GM10266 (cell line): ENCODE data around the gene PLEKHA3.

Experiments
- DNase-seq: peaks from one replicate; pipeline ENCODE4 v3.0.0; 2012; ENCODE audit errors: extremely low spot score
- TF ChIP-seq, protein P1 (sequence below): IDR thresholded peaks from 2 replicates; pipeline ENCODE4 v1.5.1; 2012; ENCODE audit warnings: mild to moderate bottlenecking, low read depth; ENCODE audit not compliant: control insufficient read depth, insufficient read depth; ENCODE audit errors: missing control alignments

PLEKHA3 gene

DNA sequence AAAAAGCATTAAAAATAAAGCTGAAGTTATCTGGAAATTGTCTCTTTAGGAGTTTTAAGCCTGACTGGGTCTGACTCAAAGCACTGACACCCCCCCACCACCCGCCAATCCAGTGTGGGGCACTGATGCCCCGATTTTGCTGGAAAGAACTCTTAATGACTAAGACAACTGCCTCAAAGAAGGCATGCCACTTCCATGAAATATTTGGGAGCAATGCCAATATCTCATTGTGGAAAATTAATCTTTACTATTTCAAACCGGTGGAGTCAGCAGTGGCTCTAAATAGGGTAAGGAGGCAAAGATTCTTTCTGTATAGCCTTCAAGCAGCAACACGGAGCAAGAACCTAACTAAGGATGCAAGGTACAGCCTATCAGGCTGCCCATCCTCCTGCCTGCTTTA is 6.3 kb upstream of the PLEKHA3 start:
- no peak for DNase-seq
- TF ChIP-seq, protein P1, sequence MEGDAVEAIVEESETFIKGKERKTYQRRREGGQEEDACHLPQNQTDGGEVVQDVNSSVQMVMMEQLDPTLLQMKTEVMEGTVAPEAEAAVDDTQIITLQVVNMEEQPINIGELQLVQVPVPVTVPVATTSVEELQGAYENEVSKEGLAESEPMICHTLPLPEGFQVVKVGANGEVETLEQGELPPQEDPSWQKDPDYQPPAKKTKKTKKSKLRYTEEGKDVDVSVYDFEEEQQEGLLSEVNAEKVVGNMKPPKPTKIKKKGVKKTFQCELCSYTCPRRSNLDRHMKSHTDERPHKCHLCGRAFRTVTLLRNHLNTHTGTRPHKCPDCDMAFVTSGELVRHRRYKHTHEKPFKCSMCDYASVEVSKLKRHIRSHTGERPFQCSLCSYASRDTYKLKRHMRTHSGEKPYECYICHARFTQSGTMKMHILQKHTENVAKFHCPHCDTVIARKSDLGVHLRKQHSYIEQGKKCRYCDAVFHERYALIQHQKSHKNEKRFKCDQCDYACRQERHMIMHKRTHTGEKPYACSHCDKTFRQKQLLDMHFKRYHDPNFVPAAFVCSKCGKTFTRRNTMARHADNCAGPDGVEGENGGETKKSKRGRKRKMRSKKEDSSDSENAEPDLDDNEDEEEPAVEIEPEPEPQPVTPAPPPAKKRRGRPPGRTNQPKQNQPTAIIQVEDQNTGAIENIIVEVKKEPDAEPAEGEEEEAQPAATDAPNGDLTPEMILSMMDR: no peak

DNA sequence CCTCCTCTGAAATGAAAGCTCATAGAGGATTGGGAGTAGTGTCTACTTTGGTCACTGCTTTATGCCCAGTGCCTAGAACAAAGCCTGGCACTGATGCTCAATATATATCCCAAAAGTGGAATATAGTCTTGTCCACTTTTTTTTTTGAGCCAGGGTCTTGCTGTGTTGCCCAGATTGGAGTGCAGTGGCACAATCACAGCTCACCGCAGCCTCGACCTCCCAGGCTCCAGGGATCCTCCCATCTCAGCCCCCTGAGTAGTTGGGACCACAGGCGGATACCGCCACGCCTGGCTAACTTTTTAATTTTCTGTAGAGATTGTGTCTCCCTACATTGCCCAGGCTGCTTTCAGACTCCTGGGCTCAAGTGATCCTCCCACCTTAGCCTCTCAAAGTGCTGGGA is 5.7 kb upstream of the PLEKHA3 start:
- TF ChIP-seq, protein P1: no peak
- DNase-seq: no peak

DNA sequence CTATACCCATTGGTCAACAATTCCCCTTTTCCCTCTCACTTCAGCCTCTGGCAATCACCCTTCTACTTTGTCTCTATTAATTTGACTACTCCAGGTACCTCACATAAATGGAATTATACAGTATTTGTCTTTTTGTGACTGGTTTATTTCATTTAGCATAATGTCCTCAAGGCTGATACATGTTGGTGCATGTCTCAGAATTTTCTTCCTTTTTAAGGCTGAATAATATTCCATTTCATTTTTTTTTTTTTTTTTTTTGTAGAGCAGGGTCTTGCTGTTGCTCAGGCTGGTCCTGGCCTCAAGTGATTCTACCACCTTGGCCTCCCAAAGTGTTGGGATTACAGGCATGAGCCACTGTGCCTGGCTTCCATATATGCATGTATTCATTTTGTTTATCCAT is 3.8 kb upstream of the PLEKHA3 start:
- TF ChIP-seq, protein P1: no peak
- DNase-seq: no peak

DNA sequence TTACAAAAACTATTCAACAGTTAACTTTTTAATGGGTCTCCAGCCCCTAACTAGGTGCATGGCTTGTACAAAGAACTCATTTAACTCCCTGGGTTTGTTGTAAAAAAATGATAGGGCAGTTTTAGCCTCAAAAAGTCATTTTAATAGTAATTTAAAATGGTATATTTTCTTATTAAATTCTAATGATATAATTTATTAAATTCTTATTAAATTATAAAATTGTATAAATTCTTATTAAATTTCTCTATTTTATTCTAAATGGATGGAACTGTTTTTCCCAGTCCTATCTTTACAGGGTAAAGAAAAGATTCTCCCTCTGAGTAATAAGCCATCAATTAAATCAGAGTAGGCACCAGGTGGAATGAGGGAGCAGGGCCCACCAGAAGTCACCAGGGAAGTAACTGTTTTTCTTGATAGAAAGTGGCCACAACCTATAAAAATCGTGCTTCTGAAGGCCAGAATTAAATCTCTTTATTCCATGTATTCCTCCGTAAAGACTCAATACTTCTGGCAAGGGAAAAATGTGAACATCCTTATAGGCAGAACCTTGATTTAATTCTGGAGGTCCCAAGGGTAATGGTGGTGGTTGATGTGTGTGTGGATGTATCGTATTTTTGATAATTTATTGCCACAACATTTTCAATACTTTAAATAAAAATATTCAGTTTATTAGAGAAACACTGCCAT is 2.7 kb upstream of the PLEKHA3 start:
- TF ChIP-seq, protein P1: no peak
- DNase-seq: no peak

DNA sequence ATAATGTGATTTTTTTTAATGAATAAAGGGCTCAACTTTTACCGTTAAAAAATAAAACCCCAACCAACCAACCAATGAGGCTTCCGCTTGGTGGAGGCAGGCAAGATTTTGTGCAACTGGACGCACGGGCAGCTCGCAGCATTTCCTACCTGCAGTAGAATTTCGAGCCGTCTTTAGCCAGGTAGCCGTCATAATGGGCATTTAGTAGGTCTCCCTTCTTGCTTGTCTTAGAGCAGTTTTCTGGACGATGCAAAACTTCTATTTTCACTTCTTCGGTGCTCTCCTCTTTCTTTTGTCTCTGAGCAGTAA is 2.2 kb upstream of the PLEKHA3 start:
- peak; percentile 32 for DNase-seq
- TF ChIP-seq, protein P1: no peak

DNA sequence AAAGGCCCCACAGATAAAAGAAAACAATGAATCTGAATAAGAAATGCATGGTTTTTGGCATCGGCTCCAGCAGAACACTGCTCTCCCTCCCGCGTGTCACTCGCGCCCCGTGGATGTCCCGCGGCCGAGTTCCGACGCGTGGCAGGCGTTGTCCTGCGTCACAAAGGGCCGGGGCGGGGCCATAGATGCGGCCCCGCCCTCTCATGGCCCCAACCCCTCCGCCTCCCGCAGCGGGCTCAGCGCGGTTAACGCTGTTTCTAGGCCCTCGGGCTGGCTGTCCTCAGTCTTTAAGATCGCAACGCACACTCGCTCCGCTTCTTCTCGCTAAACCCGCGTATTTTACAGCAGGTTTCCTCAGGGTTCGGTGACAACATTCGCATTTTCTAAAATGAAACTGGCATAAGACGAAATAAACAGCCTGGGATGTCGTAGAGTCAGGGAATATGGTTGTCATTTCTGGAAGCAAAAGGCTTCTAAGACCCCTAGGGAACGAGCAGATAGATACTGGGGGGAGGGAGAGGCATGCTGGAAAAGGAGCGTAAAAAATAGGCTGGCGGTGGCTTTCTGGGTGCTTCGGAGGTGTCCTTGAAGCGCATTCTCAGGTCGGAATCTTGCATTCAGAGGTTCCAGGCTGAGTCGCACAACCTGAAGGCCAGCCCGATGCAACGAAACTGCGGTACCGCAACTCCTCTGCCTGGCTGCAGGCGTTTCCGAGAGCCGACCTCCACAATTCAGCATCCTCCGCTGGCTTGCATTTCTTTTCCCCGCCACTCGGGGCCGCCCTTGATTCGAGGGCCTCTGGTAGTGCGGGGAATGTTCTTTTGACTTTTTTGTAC is 1.6 kb upstream of the PLEKHA3 start, which contains the start of gene FKBP7:
TSS of gene FKBP7 (minus strand) at position 162 of the 836 bp plus-strand sequence. CDS start at position 61, 101 bp downstream.
- DNase-seq: peak; percentile 83
- TF ChIP-seq, protein P1: peak; percentile 93

DNA sequence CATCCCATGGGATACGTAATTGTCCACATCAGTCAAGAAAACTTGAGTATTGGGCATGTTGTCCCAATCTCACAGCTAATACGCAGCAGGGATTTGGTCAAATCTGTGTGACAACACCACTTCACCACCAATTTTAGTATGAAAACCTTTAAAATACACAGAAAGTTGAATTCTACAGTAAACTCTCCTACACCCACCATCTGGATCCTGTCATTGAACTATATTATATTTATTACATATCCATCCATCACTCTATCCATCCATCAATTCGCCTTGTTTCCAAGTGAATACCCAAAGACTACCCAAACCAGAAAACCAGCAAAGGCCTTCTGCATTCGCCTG is 1.0 kb upstream of the PLEKHA3 start:
- TF ChIP-seq, protein P1: no peak
- DNase-seq: no peak
